Measurements from ENCODE around the gene HFE.

HFE gene

DNA sequence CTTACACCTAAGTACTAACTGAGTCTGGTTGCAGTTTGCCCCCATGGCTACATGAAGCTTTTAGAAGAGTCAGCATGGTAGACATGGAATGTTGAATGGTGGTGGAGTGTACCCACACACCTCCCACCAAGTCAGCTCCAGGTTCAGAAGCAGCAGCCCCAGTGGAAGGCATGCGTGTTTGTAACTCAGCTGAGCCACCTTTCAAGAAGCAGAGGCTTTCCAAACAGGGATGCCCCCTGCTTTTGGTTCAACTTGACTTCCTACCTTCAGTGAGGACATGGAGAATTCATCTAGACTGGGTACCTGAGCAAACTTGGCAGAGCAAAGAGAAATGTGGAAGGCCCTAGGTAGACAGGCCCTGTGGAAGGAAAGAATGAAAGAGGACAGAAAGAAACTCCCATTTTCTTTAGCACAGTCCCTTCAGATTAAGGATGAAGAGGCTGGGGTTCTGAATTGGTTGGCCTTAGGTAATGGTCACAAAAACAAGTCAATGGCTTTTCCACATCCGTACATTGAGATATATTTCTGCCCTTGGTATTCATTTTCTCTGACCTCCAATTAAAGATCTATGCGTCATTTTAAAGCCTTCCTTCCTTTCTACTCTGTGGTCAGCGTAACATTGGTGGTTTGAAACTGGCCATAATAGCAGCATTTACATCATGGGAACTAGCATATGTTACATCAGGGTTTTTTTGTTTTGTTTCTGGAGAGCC, 53.2 kb downstream of the HFE start:
- no peak for DNase-seq (ENCODE audit: low read depth in 1 of 2, low spot score in 1 of 2)
- no peak overlapping the region for H3K4me3 ChIP-seq (replicated peaks; ENCODE audit: insufficient read depth, low read length)
- H3K27ac ChIP-seq (replicated peaks): no peak overlapping the region
- TF ChIP-seq SPI1 (IDR thresholded peaks at IDR 0.05; ENCODE audit: borderline replicate concordance, low read depth): no peak
- TF ChIP-seq GABPA (IDR thresholded peaks at IDR 0.05; ENCODE audit: low read depth): no peak
- TF ChIP-seq, protein P1, sequence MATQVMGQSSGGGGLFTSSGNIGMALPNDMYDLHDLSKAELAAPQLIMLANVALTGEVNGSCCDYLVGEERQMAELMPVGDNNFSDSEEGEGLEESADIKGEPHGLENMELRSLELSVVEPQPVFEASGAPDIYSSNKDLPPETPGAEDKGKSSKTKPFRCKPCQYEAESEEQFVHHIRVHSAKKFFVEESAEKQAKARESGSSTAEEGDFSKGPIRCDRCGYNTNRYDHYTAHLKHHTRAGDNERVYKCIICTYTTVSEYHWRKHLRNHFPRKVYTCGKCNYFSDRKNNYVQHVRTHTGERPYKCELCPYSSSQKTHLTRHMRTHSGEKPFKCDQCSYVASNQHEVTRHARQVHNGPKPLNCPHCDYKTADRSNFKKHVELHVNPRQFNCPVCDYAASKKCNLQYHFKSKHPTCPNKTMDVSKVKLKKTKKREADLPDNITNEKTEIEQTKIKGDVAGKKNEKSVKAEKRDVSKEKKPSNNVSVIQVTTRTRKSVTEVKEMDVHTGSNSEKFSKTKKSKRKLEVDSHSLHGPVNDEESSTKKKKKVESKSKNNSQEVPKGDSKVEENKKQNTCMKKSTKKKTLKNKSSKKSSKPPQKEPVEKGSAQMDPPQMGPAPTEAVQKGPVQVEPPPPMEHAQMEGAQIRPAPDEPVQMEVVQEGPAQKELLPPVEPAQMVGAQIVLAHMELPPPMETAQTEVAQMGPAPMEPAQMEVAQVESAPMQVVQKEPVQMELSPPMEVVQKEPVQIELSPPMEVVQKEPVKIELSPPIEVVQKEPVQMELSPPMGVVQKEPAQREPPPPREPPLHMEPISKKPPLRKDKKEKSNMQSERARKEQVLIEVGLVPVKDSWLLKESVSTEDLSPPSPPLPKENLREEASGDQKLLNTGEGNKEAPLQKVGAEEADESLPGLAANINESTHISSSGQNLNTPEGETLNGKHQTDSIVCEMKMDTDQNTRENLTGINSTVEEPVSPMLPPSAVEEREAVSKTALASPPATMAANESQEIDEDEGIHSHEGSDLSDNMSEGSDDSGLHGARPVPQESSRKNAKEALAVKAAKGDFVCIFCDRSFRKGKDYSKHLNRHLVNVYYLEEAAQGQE (IDR thresholded peaks at IDR 0.05; ENCODE audit: insufficient replicate concordance, low read depth): no peak
- TF ChIP-seq, protein P2, sequence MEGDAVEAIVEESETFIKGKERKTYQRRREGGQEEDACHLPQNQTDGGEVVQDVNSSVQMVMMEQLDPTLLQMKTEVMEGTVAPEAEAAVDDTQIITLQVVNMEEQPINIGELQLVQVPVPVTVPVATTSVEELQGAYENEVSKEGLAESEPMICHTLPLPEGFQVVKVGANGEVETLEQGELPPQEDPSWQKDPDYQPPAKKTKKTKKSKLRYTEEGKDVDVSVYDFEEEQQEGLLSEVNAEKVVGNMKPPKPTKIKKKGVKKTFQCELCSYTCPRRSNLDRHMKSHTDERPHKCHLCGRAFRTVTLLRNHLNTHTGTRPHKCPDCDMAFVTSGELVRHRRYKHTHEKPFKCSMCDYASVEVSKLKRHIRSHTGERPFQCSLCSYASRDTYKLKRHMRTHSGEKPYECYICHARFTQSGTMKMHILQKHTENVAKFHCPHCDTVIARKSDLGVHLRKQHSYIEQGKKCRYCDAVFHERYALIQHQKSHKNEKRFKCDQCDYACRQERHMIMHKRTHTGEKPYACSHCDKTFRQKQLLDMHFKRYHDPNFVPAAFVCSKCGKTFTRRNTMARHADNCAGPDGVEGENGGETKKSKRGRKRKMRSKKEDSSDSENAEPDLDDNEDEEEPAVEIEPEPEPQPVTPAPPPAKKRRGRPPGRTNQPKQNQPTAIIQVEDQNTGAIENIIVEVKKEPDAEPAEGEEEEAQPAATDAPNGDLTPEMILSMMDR (IDR thresholded peaks at IDR 0.05; ENCODE audit: insufficient read depth, low read length): no peak
- no peak for TF ChIP-seq POLR2AphosphoS5 (IDR thresholded peaks at IDR 0.05; ENCODE audit: low read depth)
- H3K27me3 ChIP-seq (ENCODE audit: insufficient read depth, poor library complexity, severe bottlenecking): no peaks in the 10 kb centered on the region

DNA sequence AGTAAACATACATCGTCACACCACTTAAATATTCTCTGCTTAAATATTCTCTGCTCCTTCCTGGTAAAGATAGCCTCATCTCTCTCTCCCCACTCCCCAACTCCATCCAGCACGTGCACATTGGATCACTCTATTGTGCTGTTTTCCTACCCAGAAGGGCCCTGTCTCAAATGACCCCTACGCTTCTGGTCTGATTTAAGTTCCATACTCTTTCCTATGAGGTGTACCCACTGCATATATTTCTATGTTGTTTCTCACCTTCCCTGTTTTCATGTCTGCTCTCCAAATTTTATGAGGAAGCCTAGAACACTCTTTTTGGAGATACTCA, 53.7 kb downstream of the HFE start:
- H3K27me3 ChIP-seq (ENCODE audit: insufficient read depth, poor library complexity, severe bottlenecking): no peaks in the 10 kb centered on the region
- DNase-seq (ENCODE audit: low read depth in 1 of 2, low spot score in 1 of 2): no peak
- H3K27ac ChIP-seq (replicated peaks): no peak overlapping the region
- TF ChIP-seq POLR2AphosphoS5 (IDR thresholded peaks at IDR 0.05; ENCODE audit: low read depth): no peak
- no peak for TF ChIP-seq GABPA (IDR thresholded peaks at IDR 0.05; ENCODE audit: low read depth)
- TF ChIP-seq, protein P2 (IDR thresholded peaks at IDR 0.05; ENCODE audit: insufficient read depth, low read length): no peak
- TF ChIP-seq SPI1 (IDR thresholded peaks at IDR 0.05; ENCODE audit: borderline replicate concordance, low read depth): no peak
- TF ChIP-seq, protein P1 (IDR thresholded peaks at IDR 0.05; ENCODE audit: insufficient replicate concordance, low read depth): no peak
- H3K4me3 ChIP-seq (replicated peaks; ENCODE audit: insufficient read depth, low read length): no peak overlapping the region

DNA sequence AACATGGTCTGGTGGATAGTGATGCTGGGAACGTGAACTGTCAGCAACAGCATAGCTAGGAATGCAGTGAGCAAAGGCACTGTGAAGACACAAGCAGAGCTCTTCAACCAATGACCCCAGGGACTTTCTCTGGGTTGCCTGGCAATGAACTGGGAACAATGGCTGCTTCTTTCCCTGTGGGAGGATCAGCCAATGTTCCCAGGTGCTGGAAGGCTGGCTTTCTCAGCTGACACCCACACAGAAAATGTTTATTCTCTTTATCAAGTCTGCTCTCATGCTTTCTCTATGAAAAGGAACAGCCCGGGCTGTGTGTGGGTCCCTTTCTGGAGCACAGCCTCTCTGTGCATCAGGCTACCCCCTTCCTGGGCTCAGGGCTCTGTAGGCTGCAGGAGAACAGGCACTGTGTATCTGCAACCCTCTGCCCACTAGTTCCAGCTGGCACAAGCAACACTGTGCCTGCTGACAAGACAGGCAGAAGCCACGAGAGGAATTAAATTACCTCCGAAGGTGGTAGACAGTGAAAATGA, 54.2 kb downstream of the HFE start:
- H3K4me3 ChIP-seq (replicated peaks; ENCODE audit: insufficient read depth, low read length): no peak overlapping the region
- H3K27me3 ChIP-seq (ENCODE audit: insufficient read depth, poor library complexity, severe bottlenecking): no peaks in the 10 kb centered on the region
- TF ChIP-seq GABPA (IDR thresholded peaks at IDR 0.05; ENCODE audit: low read depth) (no peak), SPI1 (IDR thresholded peaks at IDR 0.05; ENCODE audit: borderline replicate concordance, low read depth) (no peak)
- no peak for DNase-seq (ENCODE audit: low read depth in 1 of 2, low spot score in 1 of 2)
- H3K27ac ChIP-seq (replicated peaks): no peak overlapping the region

DNA sequence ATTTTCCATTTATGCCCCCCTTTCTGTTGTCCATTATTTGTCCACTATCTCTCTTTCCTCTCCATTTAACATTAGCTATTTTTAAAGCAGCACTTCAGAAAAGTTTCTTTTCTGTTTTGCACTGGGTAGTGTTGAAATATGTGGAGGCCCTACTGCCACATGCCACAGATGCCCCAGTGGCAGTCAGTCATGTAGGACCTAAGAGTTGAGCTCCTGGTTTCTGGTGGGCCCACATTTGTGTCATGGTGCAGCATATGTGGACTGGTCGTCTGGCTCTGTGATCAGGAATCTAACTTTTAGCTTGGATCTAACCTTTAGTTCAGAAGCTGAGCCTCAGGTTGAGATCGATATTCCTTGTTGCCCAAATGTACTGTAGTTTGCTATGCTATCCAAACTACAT, 54.8 kb downstream of the HFE start:
- Histone ChIP-seq H3K27me3 (ENCODE audit: insufficient read depth, poor library complexity, severe bottlenecking) (no peaks in the 10 kb centered on the region), H3K27ac (replicated peaks) (no peak overlapping the region)
- TF ChIP-seq POLR2AphosphoS5 (IDR thresholded peaks at IDR 0.05; ENCODE audit: low read depth): no peak
- no peak for TF ChIP-seq GABPA (IDR thresholded peaks at IDR 0.05; ENCODE audit: low read depth)
- no peak for TF ChIP-seq SPI1 (IDR thresholded peaks at IDR 0.05; ENCODE audit: borderline replicate concordance, low read depth)
- TF ChIP-seq, protein P1 (IDR thresholded peaks at IDR 0.05; ENCODE audit: insufficient replicate concordance, low read depth): no peak
- TF ChIP-seq, protein P2 (IDR thresholded peaks at IDR 0.05; ENCODE audit: insufficient read depth, low read length): no peak

More for the DNA sequence above, 54.8 kb downstream of the HFE start:
- no peak for DNase-seq (ENCODE audit: low read depth in 1 of 2, low spot score in 1 of 2)
- H3K4me3 ChIP-seq (replicated peaks; ENCODE audit: insufficient read depth, low read length): no peak overlapping the region

Measured in HL-60 (cell line).